Endothelial cell of umbilical vein (primary cell): ENCODE data around the gene ALDOA. TPM values are rescaled to one million over a fixed set of nuclear protein-coding genes. Genes with fewer than 3 reads are reported as not detected.

Experiments
- BruUV-seq: library from RNA; stranded (reverse); fragments of 400-500 nt; replicated peaks from 2 replicates; lab custom pipeline; 2021; lab: Mats Ljungman, UMichigan
- CTCF ChIA-PET: fragments of 300-600, 350-600 bp; sonication (Branson Sonifier 250); formaldehyde crosslinking; loops from one replicate; lab custom pipeline; 2021; ENCODE audit warnings: antibody characterized with exemption, inconsistent platforms; lab: Charles Lee
- POLR2A ChIA-PET: fragments of 300-600, 350-600 bp; sonication (Branson Sonifier 250); formaldehyde crosslinking; loops from one replicate; lab custom pipeline; 2021; ENCODE audit warnings: antibody characterized with exemption, inconsistent platforms; lab: Charles Lee
- DNase-seq: peaks from one replicate; pipeline ENCODE4 v3.0.0-alpha.2; 2011; ENCODE audit warnings: low read depth, low spot score
- FAIRE-seq: peaks from 2 replicates; lab custom pipeline; 2011; peaks lifted over from hg19 to GRCh38; lab: Jason Lieb, UNC
- H2AFZ ChIP-seq: 2 replicates; pipeline ENCODE4 v1.6.0; 2012; ENCODE audit warnings: low read depth, low read length, control low read depth, inconsistent platforms
- H3K27ac ChIP-seq: 2 replicates; pipeline ENCODE4 v1.5.1; 2011; ENCODE audit warnings: low read depth, mild to moderate bottlenecking, control low read depth, low read length, moderate library complexity; ENCODE audit not compliant: insufficient read depth
- H3K27me3 ChIP-seq, 2 experiments: 2 replicates each; pipeline versions ENCODE4 v1.6.0 to v1.6.1; 2011; ENCODE audit warnings: low read length in 2 of 2, mixed read lengths in 1 of 2; ENCODE audit not compliant: control insufficient read depth in 2 of 2, insufficient read depth in 2 of 2
- H3K36me3 ChIP-seq, 2 experiments: 2 replicates in 1 of 2; 3 replicates in 1 of 2; pipeline ENCODE4 v1.5.1; 2011; ENCODE audit warnings: low read length in 2 of 2, mild to moderate bottlenecking in 1 of 2, moderate library complexity in 1 of 2; ENCODE audit not compliant: control insufficient read depth in 2 of 2, insufficient read depth in 2 of 2; ENCODE audit errors: extremely low read depth in 1 of 2
- H3K4me1 ChIP-seq: 3 replicates; pipeline ENCODE4 v1.5.1; 2011; ENCODE audit warnings: mild to moderate bottlenecking, low read length; ENCODE audit not compliant: control insufficient read depth, insufficient read depth; ENCODE audit errors: extremely low read depth
- H3K4me2 ChIP-seq: 2 replicates; pipeline ENCODE4 v1.6.1; 2011; ENCODE audit warnings: low read length, control low read depth, mixed read lengths; ENCODE audit not compliant: insufficient read depth
- H3K4me3 ChIP-seq, 3 experiments: fragments of 200-600 bp in 1 of 3; sonication (generic), shearing (Covaris generic) in 1 of 3; replicated peaks in 1 of 3; 2 replicates each; pipeline ENCODE4 v1.5.1; 2011 to 2016; ENCODE audit warnings: control low read depth in 3 of 3, low read length in 3 of 3, mild to moderate bottlenecking in 2 of 3, inconsistent platforms in 1 of 3, low read depth in 1 of 3, moderate library complexity in 1 of 3; ENCODE audit not compliant: insufficient read depth in 1 of 3
- H3K79me2 ChIP-seq: 2 replicates; pipeline ENCODE4 v1.6.0; 2012; ENCODE audit warnings: low read length, inconsistent platforms; ENCODE audit not compliant: control insufficient read depth, insufficient read depth
- H3K9ac ChIP-seq: replicated peaks from 2 replicates; pipeline ENCODE3; 2011; ENCODE audit warnings: low read length, control low read depth; ENCODE audit not compliant: insufficient read depth; ENCODE audit errors: extremely low read depth
- H3K9me1 ChIP-seq: replicated peaks from 3 replicates; pipeline ENCODE4 v1.6.0; 2011; ENCODE audit warnings: mild to moderate bottlenecking, low read length; ENCODE audit not compliant: control insufficient read depth, insufficient read depth; ENCODE audit errors: extremely low read depth
- H3K9me3 ChIP-seq: replicated peaks from 2 replicates; pipeline ENCODE4 v1.5.1; 2012; ENCODE audit warnings: low read length, inconsistent platforms; ENCODE audit not compliant: control insufficient read depth, insufficient read depth
- H4K20me1 ChIP-seq: replicated peaks from 2 replicates; pipeline ENCODE3; 2011; ENCODE audit warnings: mild to moderate bottlenecking, low read length; ENCODE audit not compliant: control insufficient read depth, insufficient read depth; ENCODE audit errors: extremely low read depth
- EZH2 ChIP-seq: IDR thresholded peaks from 2 replicates; pipeline ENCODE4 v1.6.1; 2012; ENCODE audit warnings: borderline replicate concordance, low read depth, mild to moderate bottlenecking, moderate library complexity, low read length, inconsistent platforms; ENCODE audit not compliant: severe bottlenecking
- FOS ChIP-seq: IDR thresholded peaks from 2 replicates; pipeline ENCODE4 v1.6.1; 2011; ENCODE audit warnings: mild to moderate bottlenecking, low read length, moderate library complexity, borderline replicate concordance; ENCODE audit not compliant: insufficient read depth
- GATA2 ChIP-seq: IDR thresholded peaks from 2 replicates; pipeline ENCODE4 v1.7.0; 2011; ENCODE audit warnings: low read depth, mild to moderate bottlenecking, moderate library complexity, mixed read lengths, low read length; ENCODE audit not compliant: insufficient read length, insufficient read depth
- JUN ChIP-seq: IDR thresholded peaks from 2 replicates; pipeline ENCODE4 v1.6.1; 2011; ENCODE audit warnings: borderline replicate concordance, low read depth; ENCODE audit not compliant: insufficient read length, insufficient read depth
- MYC ChIP-seq: IDR thresholded peaks from one replicate; pipeline ENCODE4 v1.6.1; 2011; ENCODE audit warnings: mild to moderate bottlenecking, low read depth, low read length
- dilution Hi-C: fragments of 300-500 bp; cut with MboI; formaldehyde crosslinking; loops from one replicate; pipeline ENCODE4 v1.15.0; 2019; ENCODE audit warnings: low sequenced_read_pairs; ENCODE audit not compliant: extremely low pct_ligation_motif_present
- intact Hi-C: fragments of 100-400 bp; cut with micrococcal nuclease; formaldehyde crosslinking; loops from one replicate; pipeline ENCODE4 v1.10.0; 2022
- polyA plus RNA-seq, 4 experiments: library from polyadenylated mRNA; depleted of rRNA in 3 of 4; stranded (reverse) in 3 of 4; unstranded in 1 of 4; fragments of >200 nt; gene quantifications; 2 replicates each; pipeline versions ENCODE4 v1.2.1 to v1.2.3, GENCODE V29; 2011 to 2012; ENCODE audit warnings: missing spikeins in 1 of 4
- total RNA-seq: library from RNA; stranded (reverse); gene quantifications from 2 replicates; pipeline ENCODE4 v1.2.3, GENCODE V29; 2021
- TF ChIP-seq, protein P1 (sequence below): IDR thresholded peaks from 2 replicates; pipeline ENCODE4 v1.6.1; 2011; ENCODE audit not compliant: insufficient read depth, insufficient read length

The ALDOA gene
- total and polyA plus RNA-seq, 2 donors (not counting 3 experiments of a cell fraction or from before 2014, with no cell fraction given): 871 to 1,114 TPM

DNA sequence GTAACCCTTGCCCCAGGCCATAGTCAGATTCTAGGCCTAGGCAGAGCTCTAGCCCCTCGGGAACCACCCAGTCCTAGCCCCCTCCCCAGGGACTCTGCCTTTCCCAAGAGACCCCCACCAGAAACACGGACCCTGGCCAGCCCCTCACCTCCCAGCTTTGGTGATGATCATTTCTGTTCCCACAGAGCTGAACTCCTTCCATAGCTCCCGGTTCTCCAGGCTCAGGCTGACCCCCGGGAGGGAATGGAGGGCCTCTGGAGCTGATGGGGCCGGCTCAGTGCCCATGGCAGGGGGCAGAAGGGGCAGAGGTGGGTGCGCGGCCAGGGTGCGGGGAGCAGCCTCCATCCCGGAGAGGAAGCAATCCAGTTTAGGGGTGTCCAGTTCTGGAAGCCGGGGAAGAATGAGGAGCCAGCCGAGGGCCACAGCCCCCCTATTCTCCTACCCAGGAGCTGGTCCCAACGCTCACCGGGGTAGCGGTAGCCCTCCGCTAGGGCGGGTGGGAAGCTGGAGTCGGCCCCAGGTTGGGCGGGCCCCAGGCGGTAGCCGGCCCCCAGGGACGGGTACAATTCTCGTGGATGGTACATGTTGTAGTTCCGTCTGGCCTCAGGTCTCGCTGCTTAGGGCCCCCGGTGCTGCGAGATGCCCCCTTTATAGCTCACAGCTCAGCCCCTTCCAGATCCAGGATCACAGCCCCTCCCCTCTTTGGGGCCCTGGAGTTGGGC is 25.2 kb downstream of the ALDOA start:
- ChIA-PET POLR2A (no interaction called here), CTCF (interaction anchor here (0.6 to 5.6 kb wide), 14 partner anchors 12 to 538 kb away, joined by 3 to 55 read pairs (median 14); partner anchors contain the start of genes ALDOA, DCTPP1, GDPD3 and PPP4C)
- Histone ChIP-seq H3K27me3 (no peaks in the 10 kb centered on the region), H3K9ac (no peak overlapping the region), H3K9me3 (no peaks in the 10 kb centered on the region), H3K4me2 (no peak overlapping the region), H3K4me1 (peaks cover 23% of the 10 kb centered on the region), H4K20me1 (no peaks in the 10 kb centered on the region), H3K79me2 (no peaks in the 10 kb centered on the region), H3K9me1 (no peaks in the 10 kb centered on the region), H3K27ac (no peak overlapping the region), H3K4me3 (no peak overlapping the region), H3K36me3 (peaks cover 0 to 8% of the 10 kb centered on the region in 2 experiments), H2AFZ (no peak overlapping the region)
- dilution Hi-C loops (no loop called here), intact Hi-C loops (loop anchor here (2.0 to 10.0 kb wide), 4 partner anchors 14 to 564 kb away; partner anchors contain the start of genes FBRS, PRR14 and ZNF771)
- DNase-seq (no peak), FAIRE-seq (no peak)
- BruUV-seq: no TSS peak
- no peak for TF ChIP-seq JUN
- TF ChIP-seq FOS: no peak
- TF ChIP-seq EZH2: no peak
- TF ChIP-seq MYC: no peak
- no peak for TF ChIP-seq GATA2
- TF ChIP-seq, protein P1, sequence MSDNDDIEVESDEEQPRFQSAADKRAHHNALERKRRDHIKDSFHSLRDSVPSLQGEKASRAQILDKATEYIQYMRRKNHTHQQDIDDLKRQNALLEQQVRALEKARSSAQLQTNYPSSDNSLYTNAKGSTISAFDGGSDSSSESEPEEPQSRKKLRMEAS: no peak
